Measurements from ENCODE around the gene XXYLT1. TPM values are rescaled to one million over a fixed set of nuclear protein-coding genes. Genes with fewer than 3 reads are reported as not detected.

The XXYLT1 gene
- total and polyA plus RNA-seq, 2 donors from 2014 or later: 5.7 to 10.7 TPM

DNA sequence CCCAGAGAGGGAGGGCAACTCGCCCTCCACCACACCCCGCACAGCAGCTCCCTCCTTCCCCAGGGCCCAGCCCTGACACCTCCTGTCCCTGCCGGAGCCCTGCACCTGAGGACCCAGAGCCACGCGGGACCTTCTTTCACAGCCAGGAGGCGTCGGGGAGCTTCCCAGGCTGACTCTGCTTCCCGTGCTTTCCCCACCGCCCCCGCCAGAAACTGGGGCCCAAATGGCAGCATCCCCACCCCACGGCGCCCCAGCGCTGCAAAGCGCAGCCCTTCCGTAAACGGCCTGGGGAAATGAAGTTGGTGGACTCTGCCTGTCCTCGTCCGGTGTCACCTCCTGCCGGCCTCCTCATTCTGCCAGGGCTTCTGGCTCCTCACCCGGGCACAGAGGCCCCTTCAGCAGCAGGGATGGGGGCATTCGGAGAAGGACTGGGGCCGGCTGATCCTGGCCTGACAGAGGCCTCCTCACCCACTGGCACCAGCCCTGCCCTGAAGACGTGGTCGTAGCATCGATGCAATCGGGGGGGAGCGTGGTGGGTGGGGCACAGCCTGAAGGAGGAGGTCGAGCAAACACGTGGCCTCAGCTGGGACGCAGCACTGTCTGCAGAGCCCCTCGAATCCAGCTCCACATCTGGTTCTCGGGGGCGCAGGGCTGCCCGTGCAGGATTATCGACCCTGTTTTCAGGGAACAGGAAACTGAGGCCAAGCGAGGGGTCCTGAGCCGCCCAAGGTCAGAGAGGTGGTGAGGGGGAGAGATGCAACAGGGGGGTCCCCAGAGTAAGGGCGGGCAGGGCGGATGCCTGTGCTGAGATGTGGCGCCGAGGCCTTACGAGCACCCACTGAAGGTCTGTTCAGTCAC, 235.4 kb downstream of the XXYLT1 start:
- no peak overlapping the region for H3K27ac ChIP-seq (ENCODE audit: low read depth in 2 of 2, low read length in 2 of 2)
- TF ChIP-seq, protein P1, sequence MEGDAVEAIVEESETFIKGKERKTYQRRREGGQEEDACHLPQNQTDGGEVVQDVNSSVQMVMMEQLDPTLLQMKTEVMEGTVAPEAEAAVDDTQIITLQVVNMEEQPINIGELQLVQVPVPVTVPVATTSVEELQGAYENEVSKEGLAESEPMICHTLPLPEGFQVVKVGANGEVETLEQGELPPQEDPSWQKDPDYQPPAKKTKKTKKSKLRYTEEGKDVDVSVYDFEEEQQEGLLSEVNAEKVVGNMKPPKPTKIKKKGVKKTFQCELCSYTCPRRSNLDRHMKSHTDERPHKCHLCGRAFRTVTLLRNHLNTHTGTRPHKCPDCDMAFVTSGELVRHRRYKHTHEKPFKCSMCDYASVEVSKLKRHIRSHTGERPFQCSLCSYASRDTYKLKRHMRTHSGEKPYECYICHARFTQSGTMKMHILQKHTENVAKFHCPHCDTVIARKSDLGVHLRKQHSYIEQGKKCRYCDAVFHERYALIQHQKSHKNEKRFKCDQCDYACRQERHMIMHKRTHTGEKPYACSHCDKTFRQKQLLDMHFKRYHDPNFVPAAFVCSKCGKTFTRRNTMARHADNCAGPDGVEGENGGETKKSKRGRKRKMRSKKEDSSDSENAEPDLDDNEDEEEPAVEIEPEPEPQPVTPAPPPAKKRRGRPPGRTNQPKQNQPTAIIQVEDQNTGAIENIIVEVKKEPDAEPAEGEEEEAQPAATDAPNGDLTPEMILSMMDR (IDR thresholded peaks at IDR 0.05; ENCODE audit: borderline replicate concordance, extremely low read depth, insufficient read depth): no peak
- DNase-seq (peak in 1 of 5 donors; percentile 64), FAIRE-seq (no peak)
- H3K36me3 ChIP-seq (ENCODE audit: control insufficient read depth in 2 of 3, insufficient read depth in 3 of 3, low read length in 3 of 3): no peaks in the 10 kb centered on the region
- H3K4me1 ChIP-seq (ENCODE audit: control insufficient read depth in 2 of 3, insufficient read depth in 2 of 3, low read depth in 1 of 3, low read length in 3 of 3): peaks cover 0 to 8% (median 7%) of the 10 kb centered on the region in 3 donors
- no peak overlapping the region for H3K4me3 ChIP-seq (ENCODE audit: low read length in 3 of 3)
- H3K9ac ChIP-seq (ENCODE audit: low read length in 3 of 3): no peak overlapping the region
- H3K9me3 ChIP-seq (ENCODE audit: control insufficient read depth in 2 of 3, insufficient read depth in 1 of 3, low read length in 3 of 3): no peaks in the 10 kb centered on the region
- intact Hi-C loops (cut with DNase I): no loop called here
- no peaks in the 10 kb centered on the region for H3K27me3 ChIP-seq (ENCODE audit: control insufficient read depth, insufficient read depth, low read length)

DNA sequence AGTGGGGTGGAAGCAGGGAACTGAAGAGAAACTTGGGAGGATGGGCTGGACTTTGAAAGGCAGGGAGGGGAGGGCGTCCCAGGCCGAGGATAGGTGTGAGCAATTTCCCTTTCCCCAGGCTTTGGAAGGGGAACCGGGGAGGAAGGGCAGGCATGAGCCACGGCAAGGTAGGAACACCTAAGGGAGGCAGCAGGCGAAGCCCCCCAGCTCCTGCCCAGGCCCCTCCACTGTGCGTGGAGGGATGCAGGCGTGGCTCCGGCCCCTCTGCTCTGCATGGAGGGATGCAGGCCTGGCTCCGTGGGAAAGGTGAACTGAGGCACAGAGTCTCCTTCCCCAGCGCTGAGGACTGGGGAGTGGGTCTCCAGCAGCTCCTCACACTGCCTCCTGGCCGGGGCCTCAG, 236.4 kb downstream of the XXYLT1 start:
- FAIRE-seq (no peak), DNase-seq (peak in 1 of 5 donors; percentile 45)
- Histone ChIP-seq H3K27me3 (ENCODE audit: control insufficient read depth, insufficient read depth, low read length) (no peaks in the 10 kb centered on the region), H3K9me3 (ENCODE audit: control insufficient read depth in 2 of 3, insufficient read depth in 1 of 3, low read length in 3 of 3) (no peaks in the 10 kb centered on the region), H3K36me3 (ENCODE audit: control insufficient read depth in 2 of 3, insufficient read depth in 3 of 3, low read length in 3 of 3) (no peaks in the 10 kb centered on the region), H3K9ac (ENCODE audit: low read length in 3 of 3) (no peak overlapping the region), H3K4me3 (ENCODE audit: low read length in 3 of 3) (no peak overlapping the region), H3K4me1 (ENCODE audit: control insufficient read depth in 2 of 3, insufficient read depth in 2 of 3, low read depth in 1 of 3, low read length in 3 of 3) (peaks cover 0 to 9% (median 8%) of the 10 kb centered on the region in 3 donors), H3K27ac (ENCODE audit: low read depth in 2 of 2, low read length in 2 of 2) (no peak overlapping the region)
- TF ChIP-seq, protein P1 (IDR thresholded peaks at IDR 0.05; ENCODE audit: borderline replicate concordance, extremely low read depth, insufficient read depth): no peak
- intact Hi-C loops (cut with DNase I): no loop called here

DNA sequence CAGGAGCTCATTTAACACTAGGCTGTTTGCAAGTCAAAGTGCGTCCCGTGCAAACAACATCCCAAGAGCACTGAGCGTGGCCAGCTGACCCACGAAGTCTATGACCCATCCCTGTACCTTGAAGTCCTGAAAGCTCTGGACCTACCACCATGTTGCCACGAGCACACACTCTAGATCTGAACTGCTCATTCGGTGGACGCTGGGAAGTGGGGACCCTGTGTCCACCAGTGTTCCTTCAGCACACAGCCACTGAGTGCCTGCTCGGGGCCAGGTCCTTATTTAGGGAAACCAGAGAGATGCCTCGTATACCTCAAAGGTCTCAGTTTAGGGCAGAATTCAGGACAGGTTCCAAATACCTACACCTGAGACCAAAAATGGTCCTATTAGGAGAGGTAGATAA, 236.9 kb downstream of the XXYLT1 start:
- intact Hi-C loops (cut with DNase I): no loop called here
- H3K9me3 ChIP-seq (ENCODE audit: control insufficient read depth in 2 of 3, insufficient read depth in 1 of 3, low read length in 3 of 3): no peaks in the 10 kb centered on the region

More for the DNA sequence above, 236.9 kb downstream of the XXYLT1 start:
- TF ChIP-seq, protein P1 (IDR thresholded peaks at IDR 0.05; ENCODE audit: borderline replicate concordance, extremely low read depth, insufficient read depth): no peak
- peaks cover 0 to 9% (median 8%) of the 10 kb centered on the region in 3 donors for H3K4me1 ChIP-seq (ENCODE audit: control insufficient read depth in 2 of 3, insufficient read depth in 2 of 3, low read depth in 1 of 3, low read length in 3 of 3)
- no peak overlapping the region for H3K9ac ChIP-seq (ENCODE audit: low read length in 3 of 3)
- no peaks in the 10 kb centered on the region for H3K36me3 ChIP-seq (ENCODE audit: control insufficient read depth in 2 of 3, insufficient read depth in 3 of 3, low read length in 3 of 3)
- DNase-seq (peak in 1 of 5 donors; percentile 4), FAIRE-seq (no peak)
- H3K27ac ChIP-seq (ENCODE audit: low read depth in 2 of 2, low read length in 2 of 2): no peak overlapping the region
- H3K4me3 ChIP-seq (ENCODE audit: low read length in 3 of 3): no peak overlapping the region
- H3K27me3 ChIP-seq (ENCODE audit: control insufficient read depth, insufficient read depth, low read length): no peaks in the 10 kb centered on the region
